ENCODE measurements around the gene LRRC2. TPM values are rescaled to one million over a fixed set of nuclear protein-coding genes. Genes with fewer than 3 reads are reported as not detected.

The LRRC2 gene
- total and polyA plus RNA-seq, 9 of the 15 experiments (the other 6 are each of a cell fraction or from before 2014, with no cell fraction given) = 0.01 to 0.04 (median 0.03) TPM; not detected in 5

- Histone ChIP-seq H3K4me3 (no peak overlapping the region), H3K27me3 (ENCODE audit: control insufficient read depth in 2 of 2, insufficient read depth in 2 of 2, low read length in 2 of 2) (no peaks in the 10 kb centered on the region; a peak in 1 of 5 replicates), H4K20me1 (replicated peaks; ENCODE audit: control insufficient read depth, insufficient read depth, low read length) (no peaks in the 10 kb centered on the region), H3K27ac (ENCODE audit: extremely low read depth, low read depth, low read length) (no peak overlapping the region), H3K36me3 (ENCODE audit: control insufficient read depth, insufficient read depth, low read length) (no peaks in the 10 kb centered on the region), H3K9me3 (replicated peaks; ENCODE audit: control insufficient read depth, insufficient read depth, low read depth, low read length) (no peaks in the 10 kb centered on the region), H3K9me1 (ENCODE audit: control insufficient read depth, insufficient read depth, low read length) (no peaks in the 10 kb centered on the region), H3K4me1 (replicated peaks in 1 of 2; ENCODE audit: control insufficient read depth in 2 of 2, insufficient read depth in 2 of 2, low read length in 2 of 2) (peaks cover 13 to 22% of the 10 kb centered on the region in 2 experiments; a peak in 4 of 5 replicates), H3K79me2 (ENCODE audit: control insufficient read depth, insufficient read depth, low read length) (no peaks in the 10 kb centered on the region), H3K4me2 (ENCODE audit: insufficient read depth, low read length) (no peak overlapping the region), H3K9ac (ENCODE audit: insufficient read depth in 1 of 2, low read depth in 2 of 2, low read length in 2 of 2) (no peak overlapping the region), H2AFZ (ENCODE audit: low read depth, low read length) (no peak overlapping the region)
- no peak for DNase-seq (ENCODE audit: extremely low read depth in 1 of 4, low spot score in 3 of 4)
- in situ Hi-C loops (cut with MboI) = no loop called here
- intact Hi-C loops (cut with micrococcal nuclease) = no loop called here
- CTCF ChIA-PET (ENCODE audit: low intra/inter-chr PET ratio) = no interaction called here
- TF ChIP-seq CREBBP (IDR thresholded peaks at IDR 0.05; ENCODE audit: low read depth, low read length) (no peak), ATF3 (IDR thresholded peaks at IDR 0.05) (peak; percentile 82), ATF3 (CRISPR knock-in tag; conservative IDR thresholded peaks at IDR 0.05) (no peak), JUN (IDR thresholded peaks at IDR 0.05; ENCODE audit: borderline replicate concordance, low read depth, low read length) (0 out of 2 replicates have a peak, but pooled peaks have one; percentile 49), JUN (CRISPR knock-in tag; IDR thresholded peaks at IDR 0.05; ENCODE audit: borderline replicate concordance) (no peak), MEF2A (IDR thresholded peaks at IDR 0.05; ENCODE audit: control insufficient read depth, low read depth, low read length) (no peak), PBX2 (CRISPR knock-in tag; IDR thresholded peaks at IDR 0.05; ENCODE audit: low read depth) (no peak), PBX2 (tag; conservative IDR thresholded peaks at IDR 0.05; ENCODE audit: low read depth) (peak; percentile 31; the same call in 1 of the 2 replicates), JUND (IDR thresholded peaks at IDR 0.05; ENCODE audit: borderline replicate concordance, low read depth, low read length) (peak; percentile 54), JUND (tag; IDR thresholded peaks at IDR 0.05; ENCODE audit: borderline replicate concordance, low read depth, low read length) (peak; percentile 63; the same call in 2 of the 3 replicates), PHTF2 (CRISPR knock-in tag; IDR thresholded peaks at IDR 0.05) (no peak), MEIS2 (IDR thresholded peaks at IDR 0.05; ENCODE audit: partially characterized antibody) (peak; percentile 51), FOSL1 (tag; conservative IDR thresholded peaks at IDR 0.05) (peak; percentile 44; the same call in 1 of the 2 replicates)
- TF ChIP-seq, protein P1, sequence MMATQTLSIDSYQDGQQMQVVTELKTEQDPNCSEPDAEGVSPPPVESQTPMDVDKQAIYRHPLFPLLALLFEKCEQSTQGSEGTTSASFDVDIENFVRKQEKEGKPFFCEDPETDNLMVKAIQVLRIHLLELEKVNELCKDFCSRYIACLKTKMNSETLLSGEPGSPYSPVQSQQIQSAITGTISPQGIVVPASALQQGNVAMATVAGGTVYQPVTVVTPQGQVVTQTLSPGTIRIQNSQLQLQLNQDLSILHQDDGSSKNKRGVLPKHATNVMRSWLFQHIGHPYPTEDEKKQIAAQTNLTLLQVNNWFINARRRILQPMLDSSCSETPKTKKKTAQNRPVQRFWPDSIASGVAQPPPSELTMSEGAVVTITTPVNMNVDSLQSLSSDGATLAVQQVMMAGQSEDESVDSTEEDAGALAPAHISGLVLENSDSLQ (IDR thresholded peaks at IDR 0.05) = 0 out of 2 replicates have a peak, but pooled peaks have one; percentile 20
- FAIRE-seq = no peak
- no TSS peak for BruUV-seq (replicated peaks)
- POLR2A ChIA-PET = no interaction called here
- ATAC-seq = no peak
These were observed 29.3 kb downstream of the LRRC2 start for GRCh38 chr3:46536758-46537157.
